ENCODE measurements around the gene R3HDM2.
"Not testable (repeated sequence)": the region's sequence is repeated elsewhere in the genome, so short reads cannot be mapped to it uniquely, and the experiment has no call there.

The R3HDM2 gene

DNA sequence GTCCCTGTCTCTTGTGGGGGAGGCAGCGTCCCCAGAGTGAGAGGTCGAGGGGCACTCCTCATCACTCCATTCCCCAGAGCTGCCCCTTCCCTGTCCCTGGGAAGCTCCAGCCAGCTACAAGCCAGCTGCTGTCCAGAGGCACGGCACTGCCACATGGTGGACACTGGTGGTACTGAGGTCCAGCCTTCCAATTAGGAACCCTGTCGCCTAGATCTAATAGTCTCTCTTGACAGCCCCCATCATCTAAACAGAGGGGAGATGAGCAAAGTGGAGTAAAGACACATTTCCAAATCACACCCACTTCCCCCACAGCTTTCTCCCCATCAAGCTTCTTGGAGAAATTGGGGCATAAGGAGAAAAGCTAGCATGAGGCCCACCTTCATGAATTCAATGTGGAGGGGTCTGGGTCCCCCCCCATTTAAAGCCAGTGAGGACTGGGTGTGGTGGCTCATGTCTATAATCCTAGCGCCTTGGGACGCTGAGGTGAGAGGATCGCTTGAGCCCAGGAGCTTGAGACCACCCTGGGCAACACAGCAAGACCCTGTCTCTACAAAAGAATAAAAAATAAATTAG lies 22.2 kb upstream of the R3HDM2 start:
- peak; percentile 83 for DNase-seq (ENCODE audit: low spot score)

DNA sequence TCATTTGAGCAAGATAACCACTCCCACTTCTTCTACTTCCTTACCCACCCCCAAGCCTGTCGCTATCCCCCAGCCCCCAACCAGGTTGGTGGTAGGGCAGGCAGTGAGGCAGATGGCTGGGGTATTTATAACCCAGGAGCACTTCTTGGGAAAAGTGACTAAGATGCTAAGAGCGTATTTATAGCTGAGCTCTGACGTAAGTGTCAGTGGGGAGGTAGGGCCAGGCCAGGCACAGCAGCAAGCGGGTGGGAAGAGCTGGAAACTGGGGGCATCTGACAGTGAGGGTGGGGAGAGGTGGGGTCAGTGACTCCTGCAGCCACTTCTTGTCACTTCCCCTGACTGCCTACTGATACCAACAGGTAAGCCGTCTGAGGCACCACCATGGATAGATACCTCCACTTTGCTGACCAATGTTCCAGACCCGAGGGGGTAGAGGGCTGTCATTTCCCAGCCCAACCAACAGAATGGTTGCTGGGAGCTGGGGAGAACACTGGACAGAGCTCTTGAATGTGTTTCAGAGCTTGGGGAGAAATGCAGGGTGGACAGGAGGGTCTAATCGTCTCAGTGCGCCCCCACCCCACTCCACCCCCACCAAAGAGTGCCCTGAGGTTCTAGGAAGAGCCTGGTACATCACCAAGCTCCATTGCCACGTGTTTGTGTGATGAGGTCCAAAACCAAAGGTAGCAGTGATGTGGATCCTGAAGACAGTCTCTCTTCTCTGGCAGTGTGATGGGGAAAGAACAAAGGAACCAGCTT lies 21.5 kb upstream of the R3HDM2 start:
- DNase-seq (ENCODE audit: low spot score): peak; percentile 78

DNA sequence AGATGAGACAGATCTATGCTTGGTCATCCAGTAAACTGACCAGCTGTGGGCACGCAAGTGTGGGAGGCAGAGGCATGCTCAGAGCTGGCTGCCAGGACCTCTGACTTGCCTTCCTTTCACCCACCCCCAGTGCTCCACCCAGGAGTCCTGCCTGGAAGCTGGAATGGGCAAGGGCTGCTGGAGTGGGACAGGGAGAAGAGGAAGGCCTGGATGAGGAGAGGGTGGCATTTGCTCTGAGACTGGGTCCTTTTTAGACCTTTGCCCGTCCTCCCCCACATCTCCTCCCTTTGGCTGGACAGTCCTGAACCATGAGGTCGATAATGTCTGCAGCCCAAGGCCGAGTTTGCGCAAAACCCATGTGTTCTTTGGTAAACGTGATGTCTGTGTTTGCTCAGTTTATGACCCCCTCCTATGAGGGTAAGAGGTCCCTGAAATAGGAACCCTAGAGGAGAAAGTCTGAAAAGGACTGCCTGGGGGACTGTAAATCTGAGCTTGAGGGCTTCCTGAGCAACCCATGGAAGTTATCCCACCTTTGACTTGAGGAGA lies 20.5 kb upstream of the R3HDM2 start:
- peak; percentile 29 for DNase-seq (ENCODE audit: low spot score)

DNA sequence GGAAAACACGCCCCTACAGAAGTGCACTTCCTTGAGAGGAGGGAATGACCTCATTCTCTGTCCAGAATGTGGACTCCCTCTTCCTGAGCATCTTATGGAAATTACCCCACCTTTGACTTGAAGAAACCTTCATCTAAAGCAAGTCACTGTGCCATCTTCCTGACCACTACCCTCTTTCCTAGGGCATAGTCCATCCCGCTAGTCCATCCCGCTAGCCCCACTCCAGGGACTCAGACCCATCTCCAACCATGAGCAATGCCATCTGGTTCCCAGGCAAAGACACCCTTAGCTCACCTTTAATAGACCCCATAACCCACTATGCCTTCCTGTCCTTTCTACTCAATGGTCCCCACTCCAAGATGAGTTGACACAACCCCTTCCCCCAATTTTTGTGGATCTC lies 19.2 kb upstream of the R3HDM2 start:
- DNase-seq (ENCODE audit: low spot score): no peak

DNA sequence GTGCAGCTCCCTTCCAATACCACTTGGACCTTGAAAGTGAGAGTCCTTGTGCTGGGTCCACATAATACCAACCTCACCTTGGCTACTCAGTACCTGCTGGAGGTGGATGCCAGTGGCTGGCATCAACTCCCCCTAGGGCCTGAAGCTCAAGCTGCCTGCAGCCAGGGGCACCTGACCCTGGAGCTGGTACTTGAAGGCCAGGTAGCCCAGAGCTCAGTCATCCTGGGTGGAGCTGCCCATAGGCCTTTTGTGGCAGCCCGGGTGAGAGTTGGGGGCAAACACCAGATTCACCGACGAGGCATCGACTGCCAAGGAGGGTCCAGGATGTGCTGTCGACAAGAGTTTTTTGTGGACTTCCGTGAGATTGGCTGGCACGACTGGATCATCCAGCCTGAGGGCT lies 18.5 kb upstream of the R3HDM2 start:
- no peak for DNase-seq (ENCODE audit: low spot score)

DNA sequence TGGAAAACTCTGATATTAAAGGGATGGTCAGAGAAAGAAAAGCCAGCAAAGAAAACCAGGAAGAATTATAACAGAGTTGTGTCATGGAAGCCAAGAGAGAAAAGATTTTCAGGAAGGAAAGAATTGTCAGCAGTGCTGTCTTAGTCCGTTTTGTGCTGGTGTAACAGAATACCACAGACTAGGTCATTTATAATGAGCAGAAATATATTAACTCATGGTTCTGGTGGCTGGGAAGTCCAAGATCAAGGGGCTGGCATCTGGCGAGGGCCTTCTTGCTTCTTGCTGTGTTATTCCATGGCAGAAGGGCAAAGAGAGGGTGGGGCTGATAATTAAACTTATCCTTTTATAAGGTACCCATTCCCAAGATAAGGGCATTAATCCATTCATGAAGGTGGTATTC lies 17.8 kb upstream of the R3HDM2 start:
- DNase-seq (ENCODE audit: low spot score): no peak

DNA sequence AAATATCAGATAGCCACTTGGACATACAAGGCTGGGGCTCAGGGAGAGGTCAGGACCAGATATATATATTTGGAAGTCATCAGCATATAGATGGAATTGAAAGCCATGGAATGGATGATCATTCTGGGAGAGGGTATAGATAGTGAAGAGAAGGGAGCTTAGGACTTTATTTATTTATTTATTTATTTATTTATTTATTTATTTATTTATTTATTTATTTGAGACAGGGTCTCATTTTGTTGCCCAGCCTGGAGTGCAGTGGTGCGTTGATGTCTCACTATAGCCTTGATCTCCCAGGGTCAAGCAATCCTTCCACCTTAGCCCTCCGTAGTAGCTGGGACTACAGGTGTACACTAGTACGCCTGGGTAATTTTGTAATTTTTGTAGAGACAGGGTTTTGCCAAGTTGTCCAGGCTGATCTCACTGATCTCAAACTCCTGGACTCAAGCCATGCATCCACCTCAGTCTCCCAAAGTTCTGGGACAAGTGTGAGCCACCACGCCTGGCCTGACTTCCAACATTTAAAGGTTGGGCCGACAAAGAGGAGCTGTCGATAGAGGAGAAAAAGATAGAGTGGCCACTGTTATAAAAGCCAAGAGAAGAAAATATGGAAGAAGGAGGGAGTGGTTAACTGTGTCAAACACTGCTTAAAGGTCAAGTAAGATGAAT lies 15.6 kb upstream of the R3HDM2 start:
- no peak for DNase-seq (ENCODE audit: low spot score)

DNA sequence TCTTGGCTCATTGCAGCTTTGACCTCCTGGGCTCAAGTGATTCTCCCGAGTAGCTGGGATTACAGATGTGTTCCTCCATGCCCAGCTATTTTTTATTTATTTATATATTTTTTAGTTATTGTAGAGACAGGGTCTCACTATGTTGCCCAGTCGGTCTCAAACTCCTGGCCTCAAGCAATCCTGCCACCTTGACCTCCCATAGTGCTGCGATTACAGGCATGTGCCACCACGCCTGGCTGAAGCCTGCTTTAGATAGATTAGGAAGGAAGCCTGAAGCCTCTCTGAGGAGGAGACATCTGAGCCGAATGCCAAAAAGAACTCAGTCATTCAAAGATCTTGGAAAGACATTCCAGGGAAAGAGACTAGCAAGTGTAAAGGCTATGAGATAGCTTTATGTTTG lies 13.9 kb upstream of the R3HDM2 start:
- no peak for DNase-seq (ENCODE audit: low spot score)

DNA sequence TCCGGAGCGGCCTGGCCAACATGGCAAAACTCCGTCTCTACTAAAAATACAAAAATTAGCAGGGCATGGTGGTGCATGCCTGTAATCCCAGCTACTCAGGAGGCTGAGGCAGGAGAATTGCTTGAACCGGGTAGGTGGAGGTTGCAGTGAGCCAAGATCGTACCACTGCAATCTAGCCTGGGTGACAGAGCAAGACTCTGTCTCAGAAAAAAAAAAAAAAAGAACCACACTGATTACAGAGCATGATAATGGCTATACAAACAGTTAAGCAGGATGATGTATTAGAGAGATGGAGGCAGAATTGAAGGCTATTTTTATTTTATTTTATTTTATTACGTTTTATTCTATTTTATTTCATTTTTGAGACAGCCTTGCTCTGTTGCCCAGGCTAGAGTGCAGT lies 13.5 kb upstream of the R3HDM2 start:
- DNase-seq (ENCODE audit: low spot score): not testable (repeated sequence)

DNA sequence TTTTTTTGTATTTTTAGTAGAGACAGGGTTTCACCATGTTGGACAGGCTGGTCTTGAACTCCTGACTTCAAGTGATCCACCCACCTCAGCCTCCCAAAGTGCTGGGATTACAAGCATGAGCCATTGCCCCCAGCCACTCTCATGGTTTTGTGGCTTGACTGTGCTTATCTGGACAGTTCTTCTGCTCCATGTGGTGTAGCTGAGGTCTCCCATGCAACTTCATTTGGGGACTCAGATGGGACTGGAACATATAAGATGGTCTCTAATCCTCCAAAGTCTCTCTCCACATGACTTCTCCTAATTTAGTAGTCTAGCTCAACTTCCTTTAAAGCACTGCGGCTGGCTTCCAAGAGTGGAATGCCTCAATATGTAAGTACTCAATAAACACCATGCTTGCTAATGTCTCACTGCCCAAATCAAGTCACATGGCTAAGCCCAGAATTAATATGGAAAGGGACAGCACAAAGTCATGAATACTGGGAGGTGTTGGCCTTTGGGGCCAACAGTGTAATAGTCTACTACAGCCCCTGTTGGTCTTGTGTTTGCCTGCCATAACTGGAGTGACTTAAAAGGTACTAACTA lies 11.1 kb upstream of the R3HDM2 start:
- no peak for DNase-seq (ENCODE audit: low spot score)

DNA sequence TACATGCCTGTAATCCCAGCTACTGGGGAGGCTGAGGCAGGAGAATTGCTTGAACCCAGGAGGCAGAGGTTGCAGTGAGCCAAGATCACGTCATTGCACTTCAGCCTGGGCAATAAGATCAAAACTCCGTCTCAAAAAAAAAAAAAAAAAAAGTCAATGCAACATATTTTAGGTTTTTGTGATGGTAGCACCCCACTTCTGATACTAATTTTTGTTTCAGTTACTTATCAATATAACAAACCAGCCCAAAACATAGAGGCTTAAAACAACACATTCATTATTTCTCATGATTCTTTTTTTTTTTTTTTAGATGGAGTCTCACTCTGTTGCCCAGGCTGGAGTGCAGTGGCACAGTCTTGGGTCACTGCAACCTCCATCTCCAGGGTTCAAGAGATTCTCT lies 10.6 kb upstream of the R3HDM2 start:
- DNase-seq (ENCODE audit: low spot score): not testable (repeated sequence)

DNA sequence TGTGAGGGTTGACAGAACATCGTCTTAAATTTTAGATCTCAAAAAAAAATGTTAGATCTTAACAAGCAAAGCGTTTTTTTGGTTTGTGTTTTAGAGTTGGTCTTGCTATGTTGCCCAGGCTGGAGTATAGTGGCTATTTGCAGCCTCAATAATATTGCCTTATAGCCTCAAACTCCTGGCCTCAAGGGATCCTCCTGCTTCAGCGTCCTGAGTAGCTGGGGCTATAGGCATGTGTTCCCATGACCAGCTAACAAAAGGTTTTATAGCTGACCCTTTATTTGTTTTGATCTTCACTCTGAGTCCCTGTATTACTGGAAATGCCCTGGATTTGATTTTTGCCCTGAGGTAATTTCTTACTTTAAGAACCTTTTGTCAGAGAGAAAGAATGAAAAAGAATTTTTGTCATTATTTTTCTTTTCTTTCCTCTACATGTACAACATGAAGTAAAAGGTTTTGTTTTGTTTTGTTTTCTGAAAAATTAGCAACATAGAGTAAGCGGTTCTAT lies 9.0 kb upstream of the R3HDM2 start:
- no peak for DNase-seq (ENCODE audit: low spot score)

DNA sequence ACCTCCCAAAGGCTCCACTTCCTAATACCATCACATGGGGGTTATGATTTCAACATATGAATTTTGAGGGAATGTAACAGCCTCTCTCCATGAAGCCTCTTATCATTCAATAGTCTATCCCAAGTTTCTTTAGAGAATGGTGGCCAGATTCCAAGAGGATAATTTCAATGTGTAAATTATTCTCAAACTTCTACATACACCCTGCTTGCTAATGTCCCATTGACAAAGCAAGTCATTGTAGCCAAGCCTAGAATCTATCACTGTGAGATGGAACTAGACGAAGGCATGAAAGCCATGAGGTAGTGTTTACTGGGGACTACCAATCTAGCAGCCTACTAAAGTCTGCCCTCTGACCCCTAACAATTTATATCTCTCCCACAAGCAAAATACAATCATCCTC lies 7.6 kb upstream of the R3HDM2 start:
- DNase-seq (ENCODE audit: low spot score): no peak

DNA sequence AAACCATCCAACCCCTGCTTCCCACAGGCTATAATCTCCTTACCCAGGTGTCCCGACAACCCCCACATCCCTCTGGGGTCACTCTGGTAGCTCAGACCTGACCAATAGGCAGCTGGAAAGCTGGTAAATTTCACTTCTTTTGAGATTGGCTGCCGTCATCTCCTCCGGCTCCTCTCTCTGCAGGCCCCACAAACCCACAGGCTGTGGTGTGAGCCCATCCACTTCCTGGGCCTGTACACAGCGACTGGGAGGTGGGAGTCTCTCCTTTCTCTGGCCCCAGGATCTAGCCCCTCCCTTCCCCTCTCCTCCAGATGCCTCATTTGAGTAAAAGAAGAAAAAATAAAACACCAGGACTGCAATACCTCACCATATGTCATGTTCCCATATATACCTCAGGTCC lies 4.5 kb upstream of the R3HDM2 start:
- DNase-seq (ENCODE audit: low spot score): no peak

DNA sequence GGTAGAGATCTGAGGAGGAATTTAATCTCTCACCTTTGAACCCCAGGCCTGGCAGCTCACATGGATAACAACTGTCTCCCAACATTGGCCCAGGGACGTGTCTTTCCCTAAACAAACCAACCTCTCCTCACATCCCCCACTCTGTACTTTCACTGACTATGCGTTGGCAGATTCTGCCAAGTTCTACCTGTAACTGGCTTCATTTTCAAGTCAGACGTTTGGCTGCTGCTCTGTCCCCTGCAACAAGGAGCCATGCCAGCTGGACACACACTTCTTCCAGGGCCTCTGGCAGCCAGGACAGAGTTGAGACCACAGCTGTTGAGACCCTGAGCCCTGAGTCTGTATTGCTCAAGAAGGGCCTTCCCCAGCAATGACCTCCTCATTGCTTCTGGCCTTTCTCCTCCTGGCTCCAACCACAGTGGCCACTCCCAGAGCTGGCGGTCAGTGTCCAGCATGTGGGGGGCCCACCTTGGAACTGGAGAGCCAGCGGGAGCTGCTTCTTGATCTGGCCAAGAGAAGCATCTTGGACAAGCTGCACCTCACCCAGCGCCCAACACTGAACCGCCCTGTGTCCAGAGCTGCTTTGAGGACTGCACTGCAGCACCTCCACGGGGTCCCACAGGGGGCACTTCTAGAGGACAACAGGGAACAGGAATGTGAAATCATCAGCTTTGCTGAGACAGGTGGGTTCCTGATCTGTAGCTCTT lies 3.8 kb upstream of the R3HDM2 start, which contains the start of gene INHBC:
Gene INHBC (plus strand): TSS at position 268 of the 707 bp plus-strand sequence. CDS start 103 bp downstream, at position 371.
- no peak for DNase-seq (ENCODE audit: low spot score)

DNA sequence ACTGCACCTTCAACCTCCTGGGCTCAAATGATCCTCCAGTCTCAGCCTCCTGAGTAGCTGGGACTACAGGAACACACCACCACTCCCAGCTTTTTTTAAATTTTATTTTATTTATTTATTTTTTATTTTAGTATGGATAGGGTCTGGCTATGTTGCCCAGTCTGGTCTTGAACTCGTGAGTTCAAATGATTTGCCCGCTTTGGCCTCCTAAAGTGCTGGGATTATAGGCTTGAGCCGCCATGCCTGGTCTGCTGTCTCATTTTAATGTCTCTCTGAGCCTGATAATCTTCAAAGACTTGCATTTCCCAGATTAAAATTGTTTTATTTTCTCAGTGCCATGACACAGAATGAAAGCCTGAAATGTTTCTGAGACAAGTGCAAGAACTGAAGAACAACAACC lies 2.5 kb upstream of the R3HDM2 start:
- DNase-seq (ENCODE audit: low spot score): no peak

DNA sequence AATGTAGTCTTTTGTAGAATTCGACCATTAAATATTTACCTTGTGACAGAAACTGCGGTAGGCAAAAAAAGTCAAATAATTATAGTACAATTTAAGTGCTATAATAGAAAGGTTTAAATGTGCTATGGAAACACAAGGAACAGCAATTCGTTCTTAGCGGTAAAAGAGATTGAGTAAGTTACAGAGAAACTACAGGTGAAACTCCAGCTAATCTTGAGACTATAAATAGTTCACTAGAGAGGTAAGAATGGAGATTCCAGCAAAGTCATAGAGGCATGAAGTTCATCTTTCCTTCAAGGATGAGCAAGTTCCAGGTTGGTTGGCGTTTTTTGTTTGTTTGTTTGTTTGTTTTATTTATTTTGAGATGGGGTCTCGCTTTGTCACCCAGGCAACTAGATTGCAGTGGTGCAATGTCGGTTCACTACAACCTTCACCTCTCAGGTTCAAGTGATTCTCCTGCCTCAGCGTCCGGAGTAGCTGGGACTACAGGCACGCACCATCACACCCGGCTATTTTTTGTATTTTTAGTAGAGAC lies 878 bp upstream of the R3HDM2 start:
- no peak for DNase-seq (ENCODE audit: low spot score)

DNA sequence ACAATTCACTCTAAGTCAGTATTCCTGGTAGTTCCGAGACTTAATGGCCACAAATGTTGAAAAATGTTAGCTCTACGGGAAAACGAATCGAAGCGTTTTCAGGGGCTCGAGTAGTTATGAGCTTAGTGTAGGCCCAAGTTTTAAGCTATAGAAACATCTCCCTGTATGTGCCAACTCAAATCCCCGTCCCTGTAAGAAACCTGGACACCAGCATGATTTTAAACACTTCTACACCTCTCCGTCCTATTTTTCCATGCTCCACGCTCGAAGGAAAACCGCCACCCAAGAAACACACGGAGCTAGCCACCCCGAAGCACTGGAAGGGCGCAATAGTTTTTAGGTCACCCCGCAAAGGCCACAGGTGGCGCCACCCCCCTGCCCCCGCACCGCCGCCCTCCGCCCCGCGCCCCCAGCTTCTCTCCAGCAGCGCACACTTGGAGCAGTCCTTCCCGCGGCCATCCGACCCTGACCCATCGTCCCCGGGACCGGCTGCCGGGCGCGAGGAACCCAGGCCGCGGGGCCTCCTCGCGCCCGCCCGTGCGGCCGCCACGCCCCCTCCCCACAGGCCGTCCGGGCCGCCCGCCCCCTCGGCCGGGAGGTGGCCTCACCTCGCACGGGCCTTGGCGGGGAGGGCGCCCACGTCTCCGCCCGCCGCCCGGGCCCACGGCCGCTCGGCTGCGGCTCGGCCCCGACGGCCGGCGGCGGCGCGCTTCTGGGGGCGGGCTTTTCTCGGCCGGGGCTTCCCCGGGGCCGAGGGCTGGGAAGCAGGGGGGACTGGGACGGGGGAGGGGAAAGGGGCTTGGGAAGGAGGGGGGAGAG lies 522 bp downstream of the R3HDM2 start:
- DNase-seq (ENCODE audit: low spot score): peak; percentile 85

DNA sequence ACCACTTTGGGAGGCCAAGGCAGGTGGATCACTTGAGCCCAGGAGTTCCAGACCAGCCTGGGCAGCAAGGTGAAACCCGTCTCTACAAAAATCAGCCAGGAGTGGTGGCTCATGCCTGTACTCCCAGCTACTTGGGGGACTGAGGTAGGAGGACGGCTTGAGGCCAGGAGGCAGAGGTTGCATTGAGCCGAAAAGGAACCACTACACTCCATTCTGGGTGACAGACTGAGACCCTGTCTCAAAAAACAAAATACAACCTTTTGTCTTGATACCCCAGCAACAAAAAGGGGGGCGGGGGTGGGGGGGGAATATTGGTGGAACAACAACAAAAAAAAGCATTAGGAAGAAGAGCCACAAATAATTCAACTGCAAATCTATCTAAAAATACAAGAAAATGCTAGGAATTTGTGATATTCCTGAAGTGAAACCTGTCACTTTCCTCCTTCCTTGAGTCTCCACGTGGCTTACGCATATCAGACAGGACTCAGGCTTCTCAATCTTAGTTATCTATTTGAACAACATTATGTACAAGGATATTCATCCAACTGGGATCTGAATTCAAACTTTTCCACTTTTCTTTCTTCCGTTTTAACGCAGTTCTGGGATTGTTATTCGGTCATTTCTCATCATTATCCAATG lies 1.3 kb downstream of the R3HDM2 start:
- DNase-seq (ENCODE audit: low spot score): peak; percentile 14

DNA sequence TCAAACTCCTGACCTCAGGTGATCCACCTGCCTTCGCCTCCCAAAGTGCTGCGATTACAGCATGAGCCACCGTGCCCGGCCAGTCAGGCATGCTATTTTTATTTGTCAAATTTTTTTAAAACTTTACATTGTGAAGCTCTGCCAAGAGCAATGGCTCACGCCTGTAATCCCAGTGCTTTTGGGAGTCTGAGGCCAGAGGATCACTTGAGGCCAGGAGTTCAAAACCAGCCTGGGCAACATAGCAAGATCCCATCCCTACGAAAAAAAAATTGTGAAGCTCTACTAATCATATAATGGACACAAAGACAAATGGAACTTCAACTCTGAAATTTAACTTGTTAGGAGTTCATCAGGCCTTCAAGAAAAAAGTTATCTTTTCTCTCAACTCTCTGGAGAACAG lies 1.9 kb downstream of the R3HDM2 start:
- DNase-seq (ENCODE audit: low spot score): no peak
